Type B pancreatic cell (in vitro differentiated cells): ENCODE data around the gene RAPGEF5. TPM values are rescaled to one million over a fixed set of nuclear protein-coding genes. Genes with fewer than 3 reads are reported as not detected.
A peak's percentile ranks its signal among the peaks of the same experiment; 100 is the strongest.

ENCODE experiments used
- DNase-seq: peaks from one replicate; pipeline ENCODE4 v3.0.0; 2021; ENCODE audit warnings: mixed read lengths; ENCODE audit not compliant: unreplicated experiment; ENCODE audit errors: extremely low spot score
- H3K27ac Mint-ChIP-seq: 2 replicates; pipeline ENCODE4 v1.8.0; 2021; ENCODE audit warnings: mild to moderate bottlenecking, mixed read lengths
- H3K27me3 Mint-ChIP-seq: 2 replicates; pipeline ENCODE4 v1.8.0; 2021; ENCODE audit warnings: mixed read lengths
- H3K36me3 Mint-ChIP-seq: 2 replicates; pipeline ENCODE4 v1.8.0; 2021; ENCODE audit warnings: mixed read lengths
- H3K4me1 Mint-ChIP-seq: one replicate; pipeline ENCODE4 v1.8.0; 2021; ENCODE audit warnings: mixed read lengths; ENCODE audit not compliant: unreplicated experiment
- H3K4me3 Mint-ChIP-seq: 2 replicates; pipeline ENCODE4 v1.8.0; 2021; ENCODE audit warnings: mild to moderate bottlenecking, mixed read lengths
- H3K9me3 Mint-ChIP-seq: 2 replicates; pipeline ENCODE4 v1.8.0; 2021; ENCODE audit warnings: mixed read lengths
- CTCF ChIP-seq: fragments of 200-600 bp; sonication (generic); conservative IDR thresholded peaks from 2 replicates; pipeline ENCODE4 v1.5.0; 2021; ENCODE audit warnings: antibody characterized with exemption, mild to moderate bottlenecking
- total RNA-seq: library from RNA; stranded (reverse); gene quantifications from 2 replicates; pipeline ENCODE4 v1.2.1, GENCODE V29; 2021; ENCODE audit warnings: low replicate concordance

RAPGEF5 gene
- total RNA-seq, 1 donor from 2014 or later = 13.3 TPM

- no peaks in the 10 kb centered on the region for H3K36me3 Mint-ChIP-seq
- no peak for TF ChIP-seq CTCF
- peaks cover 5% of the 10 kb centered on the region for H3K4me1 Mint-ChIP-seq
- no peak overlapping the region for H3K27ac Mint-ChIP-seq
- no peak overlapping the region for H3K4me3 Mint-ChIP-seq
- peaks cover 12% of the 10 kb centered on the region for H3K27me3 Mint-ChIP-seq
- no peaks in the 10 kb centered on the region for H3K9me3 Mint-ChIP-seq
- no peak for DNase-seq
These were observed 266.8 kb downstream of the RAPGEF5 start for GRCh38 chr7:22090107-22090506.

DNA sequence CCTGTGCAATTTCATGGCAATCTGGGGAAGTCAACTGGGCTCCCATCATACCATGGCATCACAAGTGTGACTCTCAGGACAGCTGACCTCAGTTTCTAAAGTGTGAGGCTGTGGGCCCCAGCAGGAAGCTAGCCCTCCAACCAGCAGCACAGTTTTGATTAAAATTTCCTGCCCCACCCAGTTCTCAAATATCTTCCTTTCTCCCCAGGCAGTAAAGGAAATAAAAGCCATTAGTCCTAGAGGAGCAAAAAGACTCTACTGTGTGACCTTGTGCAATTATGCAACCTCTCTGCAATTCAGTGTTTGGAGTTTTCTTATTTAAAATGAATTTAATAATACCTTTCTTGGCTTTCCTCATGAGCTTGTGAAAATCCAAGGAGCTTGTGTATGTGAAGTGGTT, 268.1 kb downstream of the RAPGEF5 start:
- H3K27me3 Mint-ChIP-seq = peaks cover 14% of the 10 kb centered on the region
- no peaks in the 10 kb centered on the region for H3K9me3 Mint-ChIP-seq
- no peak overlapping the region for H3K4me3 Mint-ChIP-seq
- no peak for TF ChIP-seq CTCF
- H3K36me3 Mint-ChIP-seq = no peaks in the 10 kb centered on the region
- no peaks in the 10 kb centered on the region for H3K4me1 Mint-ChIP-seq
- no peak overlapping the region for H3K27ac Mint-ChIP-seq
- DNase-seq = no peak

DNA sequence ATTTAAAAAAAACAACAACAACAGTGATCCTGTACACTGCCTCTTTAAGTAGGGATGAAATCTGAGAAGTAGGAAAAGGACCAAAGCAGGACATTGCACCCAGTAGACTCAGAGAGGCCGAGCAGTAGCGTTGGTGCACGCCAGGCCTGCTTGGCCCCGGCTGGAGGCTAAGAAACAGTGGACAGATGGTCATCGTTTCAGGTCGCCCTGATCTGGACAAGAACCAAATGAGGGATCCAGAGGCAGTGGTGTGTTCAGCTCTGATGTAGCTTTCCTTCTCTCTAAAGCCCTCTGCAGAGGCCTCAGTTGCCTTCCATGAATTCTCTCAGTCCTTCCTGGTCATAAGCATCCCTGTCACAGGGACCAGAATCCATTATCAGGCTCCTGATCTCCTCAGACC, 269.1 kb downstream of the RAPGEF5 start:
- Mint-ChIP-seq H3K27me3 (peaks cover 18% of the 10 kb centered on the region), H3K4me3 (no peak overlapping the region), H3K27ac (no peak overlapping the region), H3K36me3 (no peaks in the 10 kb centered on the region), H3K4me1 (no peaks in the 10 kb centered on the region), H3K9me3 (no peaks in the 10 kb centered on the region)
- no peak for DNase-seq
- TF ChIP-seq CTCF = no peak

DNA sequence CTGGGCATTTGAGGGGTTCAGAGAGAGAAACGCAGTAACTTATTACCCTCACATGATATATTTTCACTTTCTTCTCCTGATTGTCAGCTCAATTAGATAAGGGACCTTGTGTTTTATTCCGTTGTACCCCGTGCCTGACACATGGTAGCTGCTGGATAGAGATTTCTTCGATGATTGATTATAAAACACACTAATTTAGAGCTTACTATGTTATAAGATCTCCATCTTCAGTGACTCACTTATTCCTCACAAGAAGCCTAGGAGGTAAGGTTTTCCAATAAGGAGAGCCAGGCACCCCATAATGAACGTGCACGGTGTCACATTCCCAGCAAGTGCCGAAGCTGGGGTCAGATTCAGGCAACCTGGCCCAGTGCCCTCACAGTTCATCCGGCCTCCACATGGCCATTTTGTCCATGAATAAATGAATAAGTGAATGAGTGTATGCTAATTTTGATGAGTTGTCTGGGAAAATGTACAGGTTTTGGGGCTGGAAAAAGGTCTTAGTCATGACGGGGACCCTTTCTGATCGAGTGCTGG, 273.2 kb downstream of the RAPGEF5 start:
- Mint-ChIP-seq H3K4me1 (peaks cover 4% of the 10 kb centered on the region), H3K27ac (peak overlapping the region; percentile 51), H3K4me3 (peak overlapping the region; percentile 89), H3K27me3 (peaks cover 39% of the 10 kb centered on the region), H3K36me3 (no peaks in the 10 kb centered on the region), H3K9me3 (no peaks in the 10 kb centered on the region)
- DNase-seq = no peak
- no peak for TF ChIP-seq CTCF

DNA sequence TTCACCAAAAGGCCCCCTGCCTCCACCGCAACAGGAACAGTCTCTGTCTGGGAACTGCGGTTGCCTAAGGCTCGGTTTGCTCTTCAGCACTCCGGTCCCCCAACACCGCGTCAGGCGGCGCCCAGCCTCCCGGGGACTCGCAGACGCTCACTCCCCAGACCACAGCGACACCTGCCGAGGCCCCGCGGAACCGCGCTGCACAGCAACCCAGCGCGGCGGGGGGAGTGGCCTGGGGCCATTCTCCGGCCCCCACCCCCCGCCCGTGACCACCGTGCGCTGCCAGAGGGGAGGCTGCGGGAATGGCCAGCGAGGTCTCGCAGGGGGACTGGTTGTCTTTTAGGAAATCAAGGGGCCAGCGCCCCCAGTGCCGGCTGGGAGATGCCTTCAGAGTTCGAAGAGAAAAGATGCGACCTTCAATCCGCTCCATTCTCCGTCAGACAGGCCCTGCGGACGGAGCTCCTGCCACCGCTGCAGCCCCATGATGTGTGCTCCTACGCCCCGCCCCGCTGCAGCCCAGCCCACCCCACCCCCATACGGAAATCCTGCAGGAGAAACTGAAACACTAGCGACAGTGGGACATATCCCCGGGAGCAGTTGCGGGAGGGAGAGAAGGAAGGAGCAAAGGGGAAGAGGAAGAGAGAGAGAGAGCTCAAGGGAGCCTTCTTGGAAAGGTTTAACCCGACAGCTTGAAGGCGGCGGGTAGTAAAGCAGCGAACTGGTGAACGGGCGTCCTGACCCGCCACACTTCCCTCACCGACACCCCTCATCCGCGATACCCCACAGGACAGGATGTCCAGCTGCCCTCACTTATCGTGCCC, 273.9 kb downstream of the RAPGEF5 start:
- peak; percentile 99 for TF ChIP-seq CTCF
- Mint-ChIP-seq H3K4me3 (peak overlapping the region; percentile 89), H3K27me3 (peaks cover 45% of the 10 kb centered on the region), H3K4me1 (peaks cover 4% of the 10 kb centered on the region), H3K36me3 (no peaks in the 10 kb centered on the region), H3K9me3 (no peaks in the 10 kb centered on the region), H3K27ac (peak overlapping the region; percentile 51)
- peak; percentile 94 for DNase-seq
